ENCODE data around the gene MRGPRD.

DNA sequence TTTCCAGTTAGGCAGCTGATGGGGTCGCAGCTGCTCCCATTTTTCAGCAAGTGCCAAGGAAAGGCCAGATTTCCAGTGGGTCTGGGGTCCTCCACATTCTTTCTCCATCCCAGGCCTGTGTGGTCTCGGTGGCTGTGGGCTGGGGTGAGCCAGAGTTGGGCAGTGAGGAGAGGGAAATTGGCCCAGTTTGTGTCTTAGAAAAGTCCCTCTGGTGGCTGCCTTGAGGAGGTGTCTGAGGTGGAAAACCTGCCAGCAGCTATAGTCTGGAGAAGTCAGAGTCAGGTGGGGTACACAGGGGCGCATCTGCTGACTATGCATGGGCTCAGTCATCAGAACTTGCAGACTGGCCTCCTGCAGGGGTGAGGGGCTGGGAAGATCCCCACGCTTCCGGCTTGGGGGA lies 30.5 kb downstream of the MRGPRD start:
- TF ChIP-seq, protein P1, sequence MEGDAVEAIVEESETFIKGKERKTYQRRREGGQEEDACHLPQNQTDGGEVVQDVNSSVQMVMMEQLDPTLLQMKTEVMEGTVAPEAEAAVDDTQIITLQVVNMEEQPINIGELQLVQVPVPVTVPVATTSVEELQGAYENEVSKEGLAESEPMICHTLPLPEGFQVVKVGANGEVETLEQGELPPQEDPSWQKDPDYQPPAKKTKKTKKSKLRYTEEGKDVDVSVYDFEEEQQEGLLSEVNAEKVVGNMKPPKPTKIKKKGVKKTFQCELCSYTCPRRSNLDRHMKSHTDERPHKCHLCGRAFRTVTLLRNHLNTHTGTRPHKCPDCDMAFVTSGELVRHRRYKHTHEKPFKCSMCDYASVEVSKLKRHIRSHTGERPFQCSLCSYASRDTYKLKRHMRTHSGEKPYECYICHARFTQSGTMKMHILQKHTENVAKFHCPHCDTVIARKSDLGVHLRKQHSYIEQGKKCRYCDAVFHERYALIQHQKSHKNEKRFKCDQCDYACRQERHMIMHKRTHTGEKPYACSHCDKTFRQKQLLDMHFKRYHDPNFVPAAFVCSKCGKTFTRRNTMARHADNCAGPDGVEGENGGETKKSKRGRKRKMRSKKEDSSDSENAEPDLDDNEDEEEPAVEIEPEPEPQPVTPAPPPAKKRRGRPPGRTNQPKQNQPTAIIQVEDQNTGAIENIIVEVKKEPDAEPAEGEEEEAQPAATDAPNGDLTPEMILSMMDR (IDR thresholded peaks at IDR 0.05): peak in 3 of 4 experiments; percentile 51 to 60 (median 53)
- TF ChIP-seq EP300 (IDR thresholded peaks at IDR 0.05): no peak
- TF ChIP-seq POLR2A (IDR thresholded peaks at IDR 0.05): no peak
